H1 (cell line): ENCODE measurements around the gene FAM53B.

Experiments
- CTCF ChIP-seq, 3 experiments: IDR thresholded peaks; 1 replicate in 2 of 3; 2 replicates in 1 of 3; pipeline versions ENCODE4 v1.5.1 to v1.6.1; 2011; ENCODE audit warnings: low read length in 3 of 3, mild to moderate bottlenecking in 3 of 3, inconsistent platforms in 2 of 3, low read depth in 1 of 3, moderate library complexity in 1 of 3; ENCODE audit not compliant: insufficient read depth in 1 of 3; ENCODE audit errors: control extremely low read depth in 1 of 3
- EZH2 ChIP-seq: fragments of 200-600 bp; sonication (generic); IDR thresholded peaks from 2 replicates; pipeline ENCODE4 v1.7.1; 2012; ENCODE audit warnings: low read depth, mild to moderate bottlenecking, moderate library complexity, low read length, inconsistent platforms; ENCODE audit not compliant: severe bottlenecking
- MAX ChIP-seq: IDR thresholded peaks from 2 replicates; pipeline ENCODE4 v1.6.1; 2012; ENCODE audit warnings: inconsistent platforms
- POLR2A ChIP-seq, 2 experiments: IDR thresholded peaks; 1 replicate in 1 of 2; 2 replicates in 1 of 2; pipeline ENCODE4 v1.6.1; 2011; ENCODE audit warnings: low read depth in 2 of 2, low read length in 2 of 2, mild to moderate bottlenecking in 2 of 2; ENCODE audit errors: control extremely low read depth in 1 of 2
- SRF ChIP-seq: IDR thresholded peaks from 2 replicates; pipeline ENCODE4 v1.6.1; 2011; ENCODE audit warnings: mild to moderate bottlenecking, low read depth, low read length, moderate library complexity

GRCh38 chr10:124637746-124638145 is 106.4 kb downstream of the FAM53B start:
- no peak for TF ChIP-seq POLR2A (IDR thresholded peaks at IDR 0.05; ENCODE audit: control extremely low read depth in 1 of 2, low read depth in 2 of 2, low read length in 2 of 2)
- TF ChIP-seq MAX: no peak
- no peak for TF ChIP-seq CTCF (IDR thresholded peaks at IDR 0.05; ENCODE audit: control extremely low read depth in 1 of 3, insufficient read depth in 1 of 3, low read depth in 1 of 3, low read length in 3 of 3)
- no peak for TF ChIP-seq SRF
- no peak for TF ChIP-seq EZH2
